ENCODE results near the gene TMEM131.

- TF ChIP-seq CTCF (IDR thresholded peaks at IDR 0.05) = no peak
- no peak for TF ChIP-seq POLR2A (IDR thresholded peaks at IDR 0.05)
These were observed 931 bp upstream of the TMEM131 start for GRCh38 chr2:97996679-97997078.

All from testis (tissue), 2 donors.